ENCODE results near the gene SSRP1.
"Not testable (repeated sequence)": the region's sequence is repeated elsewhere in the genome, so short reads cannot be mapped to it uniquely, and the experiment has no call there.

SSRP1 gene

DNA sequence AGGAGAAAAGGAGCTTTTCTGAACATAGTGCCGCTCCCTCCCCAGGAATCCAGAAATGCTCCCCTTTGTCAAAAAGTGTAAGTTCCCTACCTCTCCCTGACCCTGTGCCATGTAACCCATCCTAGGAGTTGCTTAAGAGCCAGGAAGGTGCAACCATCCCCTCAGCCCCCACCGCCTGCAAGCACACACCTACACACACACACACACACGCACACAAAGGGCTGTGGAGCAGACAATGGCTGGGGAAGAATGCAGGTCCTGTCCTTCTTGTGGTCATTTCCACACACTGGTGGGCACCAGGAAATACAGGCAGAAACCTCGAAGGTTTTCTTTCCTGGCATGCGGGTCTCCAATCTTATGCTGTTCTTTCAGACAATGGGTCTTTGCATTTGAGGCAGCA lies 3.6 kb upstream of the SSRP1 start:
- POLR2A ChIA-PET: interaction anchor here (2.3 kb wide), 1 partner anchor 14 kb away, joined by 12 read pairs; the partner anchor contains the start of gene TNKS1BP1

DNA sequence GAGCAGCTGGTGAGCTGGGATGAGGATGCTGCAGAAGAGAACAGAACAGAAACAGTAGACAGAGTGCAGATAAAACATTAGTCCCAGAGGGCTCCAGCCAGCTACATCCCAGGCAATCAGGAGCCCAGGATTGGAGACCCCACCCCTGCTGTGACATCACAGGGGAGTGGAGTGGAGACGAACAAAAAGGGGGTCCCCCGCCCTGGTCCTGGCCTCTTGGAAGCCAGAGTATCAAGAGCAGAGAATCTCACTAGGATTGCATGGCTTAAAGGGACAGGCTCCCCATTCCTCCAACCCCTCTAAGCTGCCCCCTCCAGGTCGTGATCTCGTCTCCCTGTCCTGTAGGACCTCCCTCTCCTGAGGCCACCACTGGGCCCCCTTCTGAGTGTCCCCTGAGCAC lies 2.5 kb upstream of the SSRP1 start, which contains the start of gene P2RX3:
P2RX3 (plus strand) TSS at position 211 of the 400 bp plus-strand sequence. CDS start 199 bp downstream, outside the sequence.
- Histone ChIP-seq H3K27ac (ENCODE audit: extremely low read depth, low read depth, low read length) (no peak within 1 kb of the TSS), H3K36me3 (ENCODE audit: control insufficient read depth in 2 of 2, insufficient read depth in 1 of 2, low read length in 2 of 2) (peaks cover 0 to 18% of the 10 kb centered on the region in 2 experiments; a peak in 1 of 3 replicates), H3K4me1 (ENCODE audit: control insufficient read depth, insufficient read depth, low read length) (no peaks in the 10 kb centered on the region), H3K9me3 (ENCODE audit: control insufficient read depth, insufficient read depth, low read depth, low read length) (no peaks in the 10 kb centered on the region), H3K4me3 (ENCODE audit: low read depth, low read length) (no peak within 1 kb of the TSS)
- CTCF ChIA-PET: interaction anchor here (0.6 to 1.0 kb wide), 5 partner anchors 12 to 188 kb away, joined by 3 to 7 read pairs (median 5); no protein-coding TSS in a partner anchor
- POLR2A ChIA-PET: interaction anchor here (2.3 kb wide), 1 partner anchor 13 kb away, joined by 12 read pairs; the partner anchor contains the start of gene TNKS1BP1
- TF ChIP-seq, protein P1, sequence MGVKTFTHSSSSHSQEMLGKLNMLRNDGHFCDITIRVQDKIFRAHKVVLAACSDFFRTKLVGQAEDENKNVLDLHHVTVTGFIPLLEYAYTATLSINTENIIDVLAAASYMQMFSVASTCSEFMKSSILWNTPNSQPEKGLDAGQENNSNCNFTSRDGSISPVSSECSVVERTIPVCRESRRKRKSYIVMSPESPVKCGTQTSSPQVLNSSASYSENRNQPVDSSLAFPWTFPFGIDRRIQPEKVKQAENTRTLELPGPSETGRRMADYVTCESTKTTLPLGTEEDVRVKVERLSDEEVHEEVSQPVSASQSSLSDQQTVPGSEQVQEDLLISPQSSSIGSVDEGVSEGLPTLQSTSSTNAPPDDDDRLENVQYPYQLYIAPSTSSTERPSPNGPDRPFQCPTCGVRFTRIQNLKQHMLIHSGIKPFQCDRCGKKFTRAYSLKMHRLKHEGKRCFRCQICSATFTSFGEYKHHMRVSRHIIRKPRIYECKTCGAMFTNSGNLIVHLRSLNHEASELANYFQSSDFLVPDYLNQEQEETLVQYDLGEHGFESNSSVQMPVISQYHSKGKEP (tag by site-specific recombination; IDR thresholded peaks at IDR 0.05): no peak
- TF ChIP-seq ZBTB1 (tag by site-specific recombination; IDR thresholded peaks at IDR 0.05) (no peak), GLIS2 (tag by site-specific recombination; IDR thresholded peaks at IDR 0.05) (no peak), FEZF1 (tag by site-specific recombination; IDR thresholded peaks at IDR 0.05) (no peak), ZNF510 (tag by site-specific recombination; IDR thresholded peaks at IDR 0.05; ENCODE audit: insufficient replicate concordance) (no peak), ZBTB17 (tag by site-specific recombination; IDR thresholded peaks at IDR 0.05) (no peak), ZNF239 (tag by site-specific recombination; IDR thresholded peaks at IDR 0.05) (no peak), ZNF132 (tag by site-specific recombination; IDR thresholded peaks at IDR 0.05; ENCODE audit: borderline replicate concordance) (no peak), ZNF184 (tag by site-specific recombination; IDR thresholded peaks at IDR 0.05) (no peak)
- TF ChIP-seq, protein P2, sequence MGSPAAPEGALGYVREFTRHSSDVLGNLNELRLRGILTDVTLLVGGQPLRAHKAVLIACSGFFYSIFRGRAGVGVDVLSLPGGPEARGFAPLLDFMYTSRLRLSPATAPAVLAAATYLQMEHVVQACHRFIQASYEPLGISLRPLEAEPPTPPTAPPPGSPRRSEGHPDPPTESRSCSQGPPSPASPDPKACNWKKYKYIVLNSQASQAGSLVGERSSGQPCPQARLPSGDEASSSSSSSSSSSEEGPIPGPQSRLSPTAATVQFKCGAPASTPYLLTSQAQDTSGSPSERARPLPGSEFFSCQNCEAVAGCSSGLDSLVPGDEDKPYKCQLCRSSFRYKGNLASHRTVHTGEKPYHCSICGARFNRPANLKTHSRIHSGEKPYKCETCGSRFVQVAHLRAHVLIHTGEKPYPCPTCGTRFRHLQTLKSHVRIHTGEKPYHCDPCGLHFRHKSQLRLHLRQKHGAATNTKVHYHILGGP (tag by site-specific recombination; IDR thresholded peaks at IDR 0.05): no peak

More for the DNA sequence above, 3.6 kb upstream of the SSRP1 start:
- Histone ChIP-seq H3K36me3 (ENCODE audit: control insufficient read depth in 2 of 2, insufficient read depth in 1 of 2, low read length in 2 of 2) (peaks cover 0 to 6% of the 10 kb centered on the region in 2 experiments; a peak in 1 of 3 replicates), H3K27ac (ENCODE audit: extremely low read depth, low read depth, low read length) (no peak overlapping the region), H3K4me3 (ENCODE audit: low read depth, low read length) (no peak overlapping the region), H3K4me1 (ENCODE audit: control insufficient read depth, insufficient read depth, low read length) (no peaks in the 10 kb centered on the region), H3K9me3 (ENCODE audit: control insufficient read depth, insufficient read depth, low read depth, low read length) (no peaks in the 10 kb centered on the region)
- CTCF ChIA-PET: interaction anchor here (0.6 to 1.6 kb wide), 5 partner anchors 9 to 150 kb away, joined by 3 to 8 read pairs (median 4); no protein-coding TSS in a partner anchor
- TF ChIP-seq ZNF155 (tag by site-specific recombination; IDR thresholded peaks at IDR 0.05) (no peak), ZNF175 (tag by site-specific recombination; IDR thresholded peaks at IDR 0.05) (no peak), ZNF792 (tag by site-specific recombination; IDR thresholded peaks at IDR 0.05) (no peak), ZNF202 (tag by site-specific recombination; IDR thresholded peaks at IDR 0.05; ENCODE audit: borderline replicate concordance) (no peak), EGR2 (tag by site-specific recombination; IDR thresholded peaks at IDR 0.05; ENCODE audit: low read depth) (peak; percentile 66), ZNF221 (tag by site-specific recombination; IDR thresholded peaks at IDR 0.05; ENCODE audit: borderline replicate concordance) (no peak), OSR2 (tag by site-specific recombination; IDR thresholded peaks at IDR 0.05) (no peak), SP2 (tag by site-specific recombination; IDR thresholded peaks at IDR 0.05) (no peak), ZNF596 (tag by site-specific recombination; IDR thresholded peaks at IDR 0.05) (no peak), ZNF114 (tag by site-specific recombination; IDR thresholded peaks at IDR 0.05) (no peak), ZNF621 (tag by site-specific recombination; IDR thresholded peaks at IDR 0.05) (no peak), ZNF423 (tag by site-specific recombination; IDR thresholded peaks at IDR 0.05) (no peak), ZFHX2 (tag by site-specific recombination; conservative IDR thresholded peaks at IDR 0.05) (peak; percentile 58)
- TF ChIP-seq, protein P3, sequence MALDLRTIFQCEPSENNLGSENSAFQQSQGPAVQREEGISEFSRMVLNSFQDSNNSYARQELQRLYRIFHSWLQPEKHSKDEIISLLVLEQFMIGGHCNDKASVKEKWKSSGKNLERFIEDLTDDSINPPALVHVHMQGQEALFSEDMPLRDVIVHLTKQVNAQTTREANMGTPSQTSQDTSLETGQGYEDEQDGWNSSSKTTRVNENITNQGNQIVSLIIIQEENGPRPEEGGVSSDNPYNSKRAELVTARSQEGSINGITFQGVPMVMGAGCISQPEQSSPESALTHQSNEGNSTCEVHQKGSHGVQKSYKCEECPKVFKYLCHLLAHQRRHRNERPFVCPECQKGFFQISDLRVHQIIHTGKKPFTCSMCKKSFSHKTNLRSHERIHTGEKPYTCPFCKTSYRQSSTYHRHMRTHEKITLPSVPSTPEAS (tag by site-specific recombination; IDR thresholded peaks at IDR 0.05): 0 out of 2 replicates have a peak, but pooled peaks have one; percentile 22
- TF ChIP-seq, protein P4, sequence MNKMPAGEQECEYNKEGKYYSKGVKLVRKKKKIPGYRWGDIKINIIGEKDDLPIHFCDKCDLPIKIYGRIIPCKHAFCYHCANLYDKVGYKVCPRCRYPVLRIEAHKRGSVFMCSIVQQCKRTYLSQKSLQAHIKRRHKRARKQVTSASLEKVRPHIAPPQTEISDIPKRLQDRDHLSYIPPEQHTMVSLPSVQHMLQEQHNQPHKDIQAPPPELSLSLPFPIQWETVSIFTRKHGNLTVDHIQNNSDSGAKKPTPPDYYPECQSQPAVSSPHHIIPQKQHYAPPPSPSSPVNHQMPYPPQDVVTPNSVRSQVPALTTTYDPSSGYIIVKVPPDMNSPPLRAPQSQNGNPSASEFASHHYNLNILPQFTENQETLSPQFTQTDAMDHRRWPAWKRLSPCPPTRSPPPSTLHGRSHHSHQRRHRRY (tag by site-specific recombination; IDR thresholded peaks at IDR 0.05): no peak

DNA sequence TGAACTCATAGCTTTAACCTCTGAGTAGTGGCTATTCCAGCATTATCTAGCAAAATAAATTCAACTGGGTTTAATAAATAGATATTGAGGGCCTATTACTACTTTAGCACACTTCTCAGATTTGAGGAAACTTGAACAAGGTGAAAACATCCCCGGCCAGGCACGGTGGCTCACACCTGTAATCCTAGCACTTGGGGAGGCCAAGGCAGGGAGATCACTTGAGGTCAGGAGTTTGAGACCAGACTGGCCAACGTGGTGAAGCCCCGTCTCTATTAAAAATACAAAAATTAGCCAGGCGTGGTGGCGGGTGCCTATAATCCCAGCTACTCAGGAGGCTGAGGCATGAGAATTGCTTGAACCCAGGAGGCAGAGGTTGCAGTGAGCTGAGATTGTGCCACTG lies 1.2 kb upstream of the SSRP1 start:
- POLR2A ChIA-PET: interaction anchor here (0.6 to 3.9 kb wide), 5 partner anchors 9 to 364 kb away, joined by 4 to 78 read pairs (median 8); partner anchors contain the start of gene TNKS1BP1
- CTCF ChIA-PET: interaction anchor here (0.7 to 1.3 kb wide), 3 partner anchors 9 to 190 kb away, joined by 3 to 6 read pairs (median 3); no protein-coding TSS in a partner anchor
- peaks cover 0 to 31% of the 10 kb centered on the region in 2 experiments; a peak in 1 of 3 replicates for H3K36me3 ChIP-seq (ENCODE audit: control insufficient read depth in 2 of 2, insufficient read depth in 1 of 2, low read length in 2 of 2)
- not testable (repeated sequence) for H3K4me3 ChIP-seq (ENCODE audit: low read depth, low read length); H3K4me1 ChIP-seq (ENCODE audit: control insufficient read depth, insufficient read depth, low read length); H3K27ac ChIP-seq (ENCODE audit: extremely low read depth, low read depth, low read length); H3K9me3 ChIP-seq (ENCODE audit: control insufficient read depth, insufficient read depth, low read depth, low read length)

Data from HEK293 (cell line).